Aorta (tissue), 5 donors: ENCODE results near the gene SORBS1. TPM values are rescaled to one million over a fixed set of nuclear protein-coding genes. Genes with fewer than 3 reads are reported as not detected.

Experiments
- ATAC-seq: fragments of 200-7000 bp; cut with Tn5 transposase; one replicate; pipeline ENCODE4 v1.9.1; 2022; ENCODE audit warnings: moderate library complexity; ENCODE audit not compliant: low FRiP score
- DNase-seq, 2 donors: peaks; one replicate each; pipeline ENCODE4 v3.0.0-alpha.2; 2020
- H3K27ac ChIP-seq, 2 donors: one replicate each; pipeline ENCODE4 v1.5.1; 2013; ENCODE audit warnings: low read length in 2 of 2, mild to moderate bottlenecking in 2 of 2, moderate library complexity in 2 of 2, control low read depth in 1 of 2, inconsistent platforms in 1 of 2, low read depth in 1 of 2
- H3K27me3 ChIP-seq, 2 donors: one replicate each; pipeline ENCODE4 v1.6.1; 2013; ENCODE audit warnings: control low read depth in 1 of 2, low read length in 1 of 2, mild to moderate bottlenecking in 1 of 2, moderate library complexity in 1 of 2; ENCODE audit not compliant: insufficient read depth in 2 of 2, control insufficient read depth in 1 of 2
- H3K36me3 ChIP-seq, 2 donors: one replicate each; pipeline ENCODE4 v1.6.1; 2013; ENCODE audit warnings: control low read depth in 1 of 2, low read length in 1 of 2, mild to moderate bottlenecking in 1 of 2; ENCODE audit not compliant: insufficient read depth in 2 of 2, control insufficient read depth in 1 of 2
- H3K4me1 ChIP-seq, 2 donors: one replicate each; pipeline ENCODE4 v1.6.1; 2013; ENCODE audit warnings: low read length in 2 of 2, control low read depth in 1 of 2, mild to moderate bottlenecking in 1 of 2, moderate library complexity in 1 of 2; ENCODE audit not compliant: insufficient read depth in 2 of 2, control insufficient read depth in 1 of 2
- H3K4me3 ChIP-seq, 2 donors: one replicate each; pipeline ENCODE4 v1.5.1; 2013; ENCODE audit warnings: low read length in 2 of 2, control low read depth in 1 of 2, mild to moderate bottlenecking in 1 of 2
- H3K9me3 ChIP-seq: one replicate; pipeline ENCODE4 v1.6.1; 2013; ENCODE audit warnings: mild to moderate bottlenecking, low read length; ENCODE audit not compliant: control insufficient read depth
- WGBS, 2 donors: extraction: QIAGEN DNeasy Blood & Tissue Kit; methylation state at CpG; one replicate each; pipeline ENCODE4 v1.1.7; 2013; 5-methylcytosine and 5-hydroxymethylcytosine counted together
- intact Hi-C, 2 donors: fragments of 100-400 bp; cut with DNase I; formaldehyde crosslinking; loops; one replicate each; pipeline versions ENCODE4 v1.14.2 to v1.15.0; 2022
- polyA plus RNA-seq, 2 donors: library from polyadenylated mRNA; stranded (reverse); fragments of 200-250 nt; gene quantifications; one replicate each; pipeline ENCODE4 v1.2.3, GENCODE V29; 2013
- total RNA-seq, 2 donors: library from RNA; stranded (reverse); fragmentation: NEBNext Ultra II Directional; extraction: Animal tissue kit (Norgen Biotek cat#: 25700); gene quantifications; one replicate each; pipeline ENCODE4 v1.2.1, GENCODE V29; 2021
- donor health status: healthy with polysubstance abuse.
- donor health status: Bipolar disorder and iron deficiency.
- donor health status: DM: no; HTN: no; CAD: no.
- donor health status: DM: no; HTN: no; CAD: no.
- donor health status: DM: yes; HTN: yes; CAD: no.

SORBS1 gene
- total and polyA plus RNA-seq, 4 donors, result 371 to 1,478 (median 482) TPM

DNA sequence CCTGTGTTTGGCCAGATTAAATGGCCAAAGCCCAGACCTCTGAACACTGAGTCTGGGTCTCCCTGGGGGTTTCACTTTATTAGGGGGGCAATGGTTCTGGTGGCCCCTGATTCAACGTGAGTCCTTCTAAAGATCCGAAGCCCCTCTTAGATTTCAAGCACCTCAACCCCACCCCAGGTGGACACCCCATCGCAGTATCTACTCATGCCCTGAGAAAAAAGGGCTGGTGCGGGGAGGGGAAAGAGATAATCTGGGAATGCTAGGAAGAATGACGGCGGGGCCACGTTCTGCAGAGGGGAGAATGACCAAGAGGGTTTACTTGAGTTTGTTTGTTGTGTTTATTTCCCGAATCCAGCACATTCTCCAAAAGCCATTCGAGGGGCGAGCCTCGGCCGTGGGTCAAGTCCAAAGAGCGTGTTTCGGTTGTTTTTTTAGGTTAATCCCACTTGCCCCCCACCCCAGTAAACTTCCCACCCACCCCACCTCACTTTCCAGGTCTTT is 271.2 kb downstream of the SORBS1 start:
- no peak for DNase-seq
- intact Hi-C loops, result loop anchor here (5.0 kb wide), 1 partner anchor 43 kb away; no protein-coding TSS in a partner anchor
- H3K4me3 ChIP-seq, result peak overlapping the region; percentile 85 to 94
- H3K36me3 ChIP-seq, result no peaks in the 10 kb centered on the region
- ATAC-seq, result no peak
- peaks cover 2 to 4% of the 10 kb centered on the region in 2 donors for H3K4me1 ChIP-seq
- no peaks in the 10 kb centered on the region for H3K27me3 ChIP-seq
- 3 to 6% methylated on average over 14 of the region's 14 CpGs for WGBS, 2 donors
- H3K27ac ChIP-seq, result peak overlapping the region in 1 of 2 donors; percentile 60
- H3K9me3 ChIP-seq, result no peaks in the 10 kb centered on the region

DNA sequence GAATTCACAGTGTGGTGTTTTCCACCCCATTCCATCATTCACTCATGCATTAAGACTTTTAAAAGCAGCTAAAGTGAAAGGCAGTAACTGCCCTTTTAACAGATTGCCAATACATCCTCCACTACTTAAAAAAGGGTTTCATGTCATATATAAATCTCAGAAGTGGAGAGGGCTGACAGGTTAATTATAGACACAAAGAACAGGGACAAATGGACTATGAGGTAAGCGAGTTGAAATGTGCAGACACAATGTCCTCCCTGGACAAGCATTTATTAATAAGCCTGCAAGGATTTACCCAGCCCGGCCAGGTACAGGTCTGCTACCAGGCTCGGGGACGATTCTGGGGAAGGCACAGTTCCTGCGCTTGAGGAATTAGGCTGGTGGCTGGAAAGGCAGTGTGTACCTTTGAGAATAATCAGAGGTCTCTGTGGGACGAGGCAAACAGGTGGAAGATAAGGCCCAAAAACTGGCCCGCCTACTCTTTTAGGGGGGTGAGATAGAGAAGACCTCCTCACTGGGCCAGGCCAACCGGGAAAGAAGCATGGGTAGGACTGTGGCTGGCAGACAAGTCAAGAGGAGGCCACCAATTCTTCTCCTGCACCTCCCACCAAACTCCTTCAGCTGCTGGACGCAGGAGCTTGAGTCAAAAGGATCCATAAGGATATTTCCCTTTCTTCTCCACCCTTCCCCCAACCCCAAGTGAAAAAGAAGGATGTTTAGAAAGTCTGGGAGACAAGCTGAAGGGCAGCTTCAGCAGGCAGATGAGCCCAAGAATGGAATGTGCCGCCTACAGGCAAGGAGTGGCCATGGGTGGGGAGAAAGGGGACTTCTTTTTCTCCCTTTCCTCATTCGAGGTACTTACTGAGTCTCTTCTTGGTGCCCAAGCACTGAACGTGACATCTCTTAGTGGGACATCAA is 271.9 kb downstream of the SORBS1 start:
- Histone ChIP-seq H3K4me3 (peak overlapping the region; percentile 85 to 94), H3K4me1 (peaks cover 0 to 4% of the 10 kb centered on the region in 2 donors), H3K27ac (peak overlapping the region in 1 of 2 donors; percentile 60), H3K9me3 (no peaks in the 10 kb centered on the region), H3K36me3 (no peaks in the 10 kb centered on the region), H3K27me3 (no peaks in the 10 kb centered on the region)
- DNase-seq, result no peak
- WGBS, 2 donors, result 8 to 14% methylated on average over 12 of the region's 12 CpGs
- no peak for ATAC-seq
- intact Hi-C loops, result loop anchor here (5.0 kb wide), 1 partner anchor 42 kb away; no protein-coding TSS in a partner anchor

- intact Hi-C loops, result loop anchor here (5.0 kb wide), 1 partner anchor 41 kb away; no protein-coding TSS in a partner anchor
- ATAC-seq, result no peak
- Histone ChIP-seq H3K4me3 (peak overlapping the region in 1 of 2 donors; percentile 85), H3K27ac (peak overlapping the region in 1 of 2 donors; percentile 38), H3K36me3 (no peaks in the 10 kb centered on the region), H3K4me1 (peaks cover 0 to 4% of the 10 kb centered on the region in 2 donors), H3K9me3 (no peaks in the 10 kb centered on the region), H3K27me3 (no peaks in the 10 kb centered on the region)
- WGBS, 2 donors, result 8 to 16% methylated on average over 1 of the region's 1 CpG
- DNase-seq, result no peak
Measured at GRCh38 chr10:95288303-95288702, 272.9 kb downstream of the SORBS1 start.

GRCh38 chr10:95287281-95287680 is 273.9 kb downstream of the SORBS1 start:
- intact Hi-C loops, result loop anchor here (5.0 kb wide), 1 partner anchor 40 kb away; no protein-coding TSS in a partner anchor
- H3K9me3 ChIP-seq, result no peaks in the 10 kb centered on the region
- 14 to 16% methylated on average over 3 of the region's 3 CpGs for WGBS, 2 donors
- H3K27ac ChIP-seq, result peak overlapping the region; percentile 0 to 37
- no peak overlapping the region for H3K4me3 ChIP-seq
- H3K36me3 ChIP-seq, result no peaks in the 10 kb centered on the region
- no peaks in the 10 kb centered on the region for H3K27me3 ChIP-seq
- peaks cover 0 to 4% of the 10 kb centered on the region in 2 donors for H3K4me1 ChIP-seq
- DNase-seq (no peak), ATAC-seq (no peak)

GRCh38 chr10:95286707-95287106 is 274.5 kb downstream of the SORBS1 start:
- H3K27ac ChIP-seq, result peak overlapping the region in 1 of 2 donors; percentile 39
- DNase-seq (no peak), ATAC-seq (no peak)
- no peak overlapping the region for H3K4me3 ChIP-seq
- H3K4me1 ChIP-seq, result peaks cover 0 to 4% of the 10 kb centered on the region in 2 donors
- H3K9me3 ChIP-seq, result no peaks in the 10 kb centered on the region
- 3 to 15% methylated on average over 1 of the region's 1 CpG for WGBS, 2 donors
- intact Hi-C loops, result loop anchor here (5.0 kb wide), 1 partner anchor 39 kb away; no protein-coding TSS in a partner anchor
- no peaks in the 10 kb centered on the region for H3K36me3 ChIP-seq
- H3K27me3 ChIP-seq, result no peaks in the 10 kb centered on the region

DNA sequence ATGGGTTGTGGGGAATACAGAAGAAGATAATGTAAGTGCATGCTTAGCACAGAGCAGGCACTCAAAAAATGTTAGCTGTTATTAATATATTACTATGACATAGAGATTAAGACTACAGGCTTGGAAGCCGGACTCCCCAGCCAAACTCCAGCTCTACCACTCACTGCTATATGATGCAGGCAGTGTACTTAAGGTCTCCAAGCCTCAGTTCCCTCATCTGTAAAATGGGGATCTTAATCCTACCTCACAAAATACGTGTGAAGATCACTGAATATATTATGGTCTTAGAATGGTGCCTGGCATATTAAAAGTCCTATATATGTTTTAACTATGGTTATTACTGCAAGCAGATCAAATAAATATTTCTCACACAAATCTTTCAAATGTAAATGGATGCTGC is 275.6 kb downstream of the SORBS1 start:
- WGBS, 2 donors, result 59 to 67% methylated on average over 2 of the region's 2 CpGs
- ATAC-seq (no peak), DNase-seq (no peak)
- no peak overlapping the region for H3K4me3 ChIP-seq
- H3K36me3 ChIP-seq, result no peaks in the 10 kb centered on the region
- H3K27ac ChIP-seq, result no peak overlapping the region
- H3K27me3 ChIP-seq, result no peaks in the 10 kb centered on the region
- intact Hi-C loops, result loop anchor here (5.0 kb wide), 1 partner anchor 38 kb away; no protein-coding TSS in a partner anchor
- H3K9me3 ChIP-seq, result no peaks in the 10 kb centered on the region
- H3K4me1 ChIP-seq, result peaks cover 2 to 8% of the 10 kb centered on the region in 2 donors

GRCh38 chr10:95284807-95285206 is 276.4 kb downstream of the SORBS1 start:
- 69 to 77% methylated on average over 3 of the region's 3 CpGs for WGBS, 2 donors
- ATAC-seq (no peak), DNase-seq (no peak)
- Histone ChIP-seq H3K4me1 (peaks cover 2 to 10% of the 10 kb centered on the region in 2 donors), H3K27ac (peak overlapping the region in 1 of 2 donors; percentile 7), H3K4me3 (no peak overlapping the region), H3K27me3 (no peaks in the 10 kb centered on the region), H3K36me3 (no peaks in the 10 kb centered on the region), H3K9me3 (no peaks in the 10 kb centered on the region)
- intact Hi-C loops, result loop anchor here (5.0 kb wide), 1 partner anchor 38 kb away; no protein-coding TSS in a partner anchor

- no peaks in the 10 kb centered on the region for H3K27me3 ChIP-seq
- WGBS, 2 donors, result 65 to 71% methylated on average over 3 of the region's 3 CpGs
- intact Hi-C loops, result no loop called here
- H3K36me3 ChIP-seq, result no peaks in the 10 kb centered on the region
- ATAC-seq, result no peak
- H3K9me3 ChIP-seq, result no peaks in the 10 kb centered on the region
- H3K27ac ChIP-seq, result no peak overlapping the region
- H3K4me3 ChIP-seq, result no peak overlapping the region
- DNase-seq, result no peak
- peaks cover 6% of the 10 kb centered on the region in 2 donors for H3K4me1 ChIP-seq
Measured at GRCh38 chr10:95282107-95282506, 279.1 kb downstream of the SORBS1 start.
